Measurements from ENCODE around the gene RASA3.
"Not testable (repeated sequence)": the region's sequence is repeated elsewhere in the genome, so short reads cannot be mapped to it uniquely, and the experiment has no call there.

The RASA3 gene

GRCh38 chr13:114027046-114027715 lies 105.2 kb downstream of the RASA3 start:
- DNase-seq, result no peak

GRCh38 chr13:114026481-114026880 lies 105.9 kb downstream of the RASA3 start:
- no peak for DNase-seq

DNA sequence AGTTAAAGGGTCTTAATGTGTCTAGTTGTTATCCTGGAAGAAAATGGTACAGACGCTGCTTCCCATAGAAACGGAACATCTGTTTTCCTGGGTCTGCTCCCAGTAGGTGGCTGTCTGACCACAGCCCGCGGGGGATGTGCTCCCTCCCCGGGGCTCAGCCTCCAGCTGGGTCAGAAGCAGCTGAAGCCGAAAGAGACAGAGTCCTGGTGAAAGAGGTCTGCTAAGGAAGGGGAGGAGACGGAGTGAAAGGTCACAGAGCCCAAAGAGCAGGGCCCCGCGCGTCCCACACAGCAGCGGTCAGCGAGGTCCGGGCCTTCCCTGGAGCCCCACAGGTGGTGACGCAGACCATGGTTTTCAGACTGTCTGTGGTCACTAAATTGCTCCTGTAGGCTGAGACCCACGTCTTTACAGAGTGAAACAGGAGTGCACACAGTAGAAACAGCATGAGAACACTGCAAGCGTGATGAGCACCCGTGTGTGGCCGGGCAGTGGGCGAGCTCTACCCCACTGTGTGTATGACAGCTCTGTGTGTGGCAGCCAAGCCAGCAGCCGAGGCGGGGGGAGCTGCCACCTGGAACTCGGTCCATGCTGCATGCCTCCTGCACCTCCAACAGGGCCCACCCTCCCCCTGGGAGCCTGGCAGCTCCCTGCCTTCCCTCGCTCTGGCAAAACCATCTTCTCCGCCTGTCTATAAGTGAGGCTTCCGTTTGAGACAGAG lies 106.5 kb downstream of the RASA3 start:
- DNase-seq, result no peak

DNA sequence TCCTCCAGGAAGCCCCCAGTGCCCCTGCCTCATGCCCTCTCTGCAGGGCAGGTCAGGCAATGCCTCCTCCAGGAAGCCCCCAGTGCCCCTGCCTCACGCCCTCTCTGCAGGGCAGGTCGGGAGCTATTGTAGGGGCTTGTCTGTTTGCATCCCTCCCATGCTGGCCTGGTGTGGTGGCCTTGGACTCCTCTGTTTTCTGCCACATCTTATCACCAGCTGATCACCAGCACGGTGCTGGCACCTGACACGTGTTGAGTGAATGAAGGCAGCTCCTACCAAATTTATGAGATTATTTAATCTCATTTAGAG lies 107.1 kb downstream of the RASA3 start:
- no peak for DNase-seq

- no peak for DNase-seq
Observed at GRCh38 chr13:114024603-114025404, 107.6 kb downstream of the RASA3 start.

DNA sequence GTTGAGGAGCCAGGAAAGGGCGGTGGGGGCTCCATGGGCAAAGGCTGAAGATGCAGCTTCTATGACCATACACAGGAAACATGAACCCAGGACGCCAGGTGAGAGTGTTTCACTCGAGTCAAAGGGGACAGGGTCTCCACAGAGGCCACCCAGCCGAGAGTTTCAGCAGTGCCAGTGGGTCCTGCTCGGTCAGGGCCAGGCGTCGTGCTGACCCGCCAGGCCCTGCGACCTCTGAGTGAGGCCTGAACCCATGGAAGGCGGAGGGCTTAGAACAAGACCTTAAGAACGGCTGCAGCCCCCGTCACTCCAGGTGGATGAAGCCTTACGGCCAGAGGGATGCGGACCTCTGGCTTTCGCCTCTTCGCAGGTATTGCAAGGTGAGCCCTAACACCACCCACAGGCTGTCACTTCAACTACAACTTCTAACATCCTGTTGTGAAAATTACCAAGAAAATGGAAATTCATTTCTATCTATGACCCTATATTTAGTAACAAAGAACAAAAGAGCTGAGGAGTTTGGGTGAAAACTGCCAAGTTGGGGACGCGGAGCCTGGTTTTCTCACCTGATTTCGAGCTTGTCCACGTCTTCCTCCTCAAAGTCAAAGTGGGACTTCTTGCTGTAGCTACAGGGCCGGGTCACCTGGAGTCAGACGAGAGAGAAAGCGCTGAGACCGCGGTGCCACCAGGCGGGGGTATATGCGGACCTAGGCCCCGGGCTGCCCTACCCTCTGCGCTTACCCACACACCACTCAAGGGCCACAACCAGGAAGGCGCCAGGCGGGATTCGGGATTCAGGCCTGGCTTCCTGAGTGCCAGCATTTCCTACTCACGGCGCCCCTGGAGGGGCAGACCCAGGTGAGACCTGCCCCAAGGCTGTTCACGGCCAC lies 108.5 kb downstream of the RASA3 start:
- DNase-seq, result no peak

DNA sequence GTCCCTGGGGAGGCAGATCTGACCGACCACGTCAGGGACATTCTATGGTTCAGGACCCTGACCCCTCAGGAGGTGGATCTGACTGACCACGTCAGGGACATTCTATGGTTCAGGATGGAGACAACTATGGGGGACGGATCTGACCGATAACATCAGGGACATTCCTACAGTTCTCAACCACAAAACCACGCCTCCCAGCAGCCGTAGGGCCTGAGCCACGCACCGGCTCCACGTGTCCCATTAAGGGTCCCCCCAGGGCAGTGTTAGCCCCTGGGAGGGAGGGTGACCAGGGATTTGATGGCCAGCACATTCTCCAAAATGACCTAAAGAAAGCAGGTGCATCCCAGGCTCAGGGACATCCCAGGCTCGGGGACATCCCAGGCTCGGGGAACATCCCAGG lies 109.5 kb downstream of the RASA3 start:
- no peak for DNase-seq

DNA sequence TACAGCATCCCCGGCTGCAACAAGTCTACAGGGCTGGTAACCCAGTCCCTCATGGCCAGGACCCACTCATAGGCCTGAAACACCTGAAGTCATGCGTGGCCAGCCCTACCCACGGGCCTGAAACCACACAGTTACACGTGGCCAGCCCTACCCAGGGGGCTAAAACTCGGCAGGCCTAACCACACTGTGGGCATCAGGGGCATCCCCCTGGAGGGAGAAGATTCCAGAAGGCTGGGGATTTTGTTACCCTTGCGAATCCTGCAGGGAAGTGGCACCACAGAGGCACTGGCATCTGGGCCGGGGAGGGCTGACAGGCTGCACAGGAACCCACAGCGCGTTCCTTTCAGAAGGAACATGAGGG lies 110.1 kb downstream of the RASA3 start:
- DNase-seq, result no peak

DNA sequence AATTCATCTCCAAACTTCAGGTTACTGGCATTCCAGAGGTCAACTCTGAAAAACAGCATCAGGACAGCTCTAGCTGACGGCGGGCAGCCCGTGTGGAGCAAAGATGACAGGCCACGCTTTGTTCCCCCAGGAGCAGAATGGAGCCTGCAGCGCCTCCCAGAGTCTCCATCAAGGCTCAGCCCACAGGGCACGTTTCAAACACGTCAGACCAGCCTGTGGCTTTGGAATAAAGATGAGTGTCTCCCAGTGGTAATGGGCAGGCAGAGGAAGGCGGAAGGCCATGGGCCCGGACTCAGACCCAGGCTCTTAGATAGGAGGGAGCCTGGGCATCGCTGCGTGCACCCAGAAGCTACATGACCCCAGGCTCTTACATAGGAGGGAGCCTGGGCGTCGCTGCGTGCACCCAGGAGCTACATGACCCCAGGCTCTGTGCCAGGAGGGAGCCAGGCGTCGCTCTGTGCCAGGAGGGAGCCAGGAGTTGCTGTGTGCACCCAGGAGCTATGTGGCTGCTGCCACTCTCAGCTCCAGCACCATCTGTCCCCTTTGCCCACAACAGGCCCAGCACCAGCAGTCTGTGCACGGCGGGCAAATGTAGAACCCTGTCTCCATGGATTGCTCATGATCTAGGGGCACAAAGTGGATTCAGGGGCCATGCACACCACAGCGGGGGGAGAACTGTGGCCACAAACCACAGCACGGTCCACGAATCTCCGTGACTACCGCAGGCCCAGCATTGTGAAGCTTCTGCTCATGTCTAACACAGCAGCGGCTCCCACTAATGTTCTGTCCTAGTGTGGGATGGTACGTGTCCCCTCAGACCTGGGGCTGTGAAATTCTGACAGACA lies 110.7 kb downstream of the RASA3 start:
- DNase-seq, result no peak

GRCh38 chr13:114020750-114021463 lies 111.5 kb downstream of the RASA3 start:
- no peak for DNase-seq

GRCh38 chr13:114020134-114020533 lies 112.3 kb downstream of the RASA3 start:
- not testable (repeated sequence) for DNase-seq

- peak; percentile 60 for DNase-seq
Observed at GRCh38 chr13:114019367-114019766, 113.1 kb downstream of the RASA3 start.

GRCh38 chr13:114018461-114019055 lies 113.9 kb downstream of the RASA3 start:
- DNase-seq, result no peak

DNA sequence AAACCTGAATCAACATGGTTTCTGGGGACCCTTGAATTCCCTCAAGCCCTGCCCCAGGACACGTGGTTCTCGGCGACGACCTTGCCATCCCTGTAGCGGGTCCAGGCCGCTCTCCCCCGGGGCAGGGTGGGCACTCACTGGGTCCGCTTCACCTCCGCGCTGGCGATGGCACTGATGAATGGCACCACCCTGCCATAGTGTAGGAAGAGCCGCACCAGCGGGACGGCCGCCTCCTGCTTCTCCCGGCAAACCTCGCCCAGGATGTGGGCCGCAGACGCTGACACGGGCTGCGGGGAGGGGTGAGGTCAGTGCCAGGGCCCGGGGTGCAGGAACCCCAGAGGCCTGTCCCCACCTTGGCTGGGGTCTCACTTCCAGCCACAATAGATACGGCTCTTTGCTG lies 114.5 kb downstream of the RASA3 start:
- no peak for DNase-seq

DNA sequence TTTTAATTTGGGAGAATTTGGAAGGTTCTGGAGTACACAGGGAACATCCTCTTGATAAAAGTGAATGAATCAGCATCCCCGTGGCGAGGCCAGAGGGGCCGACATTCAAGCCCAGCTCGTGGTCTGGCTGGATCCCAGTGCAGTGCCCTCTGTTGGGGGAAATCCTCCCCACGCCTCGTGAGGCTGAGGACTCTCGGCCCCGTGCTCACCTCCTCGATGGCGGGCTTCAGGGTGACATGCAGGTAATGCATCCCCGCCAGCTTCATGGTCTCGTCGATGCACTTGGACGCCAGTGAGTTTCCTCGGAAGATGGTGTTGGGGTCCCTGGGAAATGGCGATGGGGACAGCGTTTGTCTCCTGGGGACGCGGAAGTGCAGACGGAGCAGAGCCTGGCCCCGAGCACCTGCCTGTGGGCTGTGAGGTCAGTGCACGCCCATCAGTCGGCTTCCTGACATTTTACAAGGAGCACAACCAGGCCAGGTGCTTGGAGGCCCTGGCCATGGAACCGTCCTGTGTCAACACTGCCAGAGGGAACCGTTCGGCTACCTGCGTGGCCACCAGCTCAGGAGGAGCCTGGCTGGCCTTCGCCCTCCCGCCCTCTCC lies 115.3 kb downstream of the RASA3 start:
- no peak for DNase-seq

DNA sequence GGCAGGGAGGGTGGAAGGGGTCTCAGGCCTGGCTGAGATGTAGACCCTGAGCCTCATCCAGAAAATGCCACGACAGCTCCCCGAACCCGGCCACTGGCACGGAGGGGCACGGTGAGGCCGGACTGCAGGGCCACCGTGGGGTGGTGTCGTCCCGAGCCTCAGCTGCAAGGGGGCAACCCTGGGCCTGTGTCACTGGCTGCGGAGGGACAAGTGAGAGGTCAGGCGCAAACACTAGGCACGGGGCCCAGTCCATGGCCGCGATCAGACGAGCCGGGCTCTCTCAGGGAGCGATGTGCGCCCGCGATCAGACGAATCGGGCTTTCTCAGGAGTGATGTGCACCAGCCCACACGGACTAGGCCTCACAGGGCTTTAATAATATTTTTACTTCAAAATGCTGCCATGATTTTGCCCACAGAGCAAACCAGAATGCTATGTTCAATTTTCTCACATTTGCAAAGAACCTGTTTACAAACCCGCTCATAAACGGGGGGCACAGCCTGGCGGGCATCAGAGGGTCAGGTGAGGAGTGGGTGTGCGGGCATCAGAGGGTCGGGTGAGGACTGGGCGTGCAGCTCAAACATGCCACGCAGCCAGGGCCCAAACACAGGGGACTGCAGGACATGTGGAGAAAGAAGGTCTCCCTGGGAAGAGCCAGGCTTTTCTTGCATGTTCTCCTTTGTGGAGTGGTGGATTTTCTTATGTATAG lies 115.9 kb downstream of the RASA3 start:
- DNase-seq, result no peak

GRCh38 chr13:114015969-114016295 lies 116.5 kb downstream of the RASA3 start:
- DNase-seq, result no peak

GRCh38 chr13:114015111-114015968 lies 117.1 kb downstream of the RASA3 start:
- DNase-seq, result no peak
